ENCODE measurements around the gene P2RX6.
"Not testable (repeated sequence)": the region's sequence is repeated elsewhere in the genome, so short reads cannot be mapped to it uniquely, and the experiment has no call there.

P2RX6 gene

DNA sequence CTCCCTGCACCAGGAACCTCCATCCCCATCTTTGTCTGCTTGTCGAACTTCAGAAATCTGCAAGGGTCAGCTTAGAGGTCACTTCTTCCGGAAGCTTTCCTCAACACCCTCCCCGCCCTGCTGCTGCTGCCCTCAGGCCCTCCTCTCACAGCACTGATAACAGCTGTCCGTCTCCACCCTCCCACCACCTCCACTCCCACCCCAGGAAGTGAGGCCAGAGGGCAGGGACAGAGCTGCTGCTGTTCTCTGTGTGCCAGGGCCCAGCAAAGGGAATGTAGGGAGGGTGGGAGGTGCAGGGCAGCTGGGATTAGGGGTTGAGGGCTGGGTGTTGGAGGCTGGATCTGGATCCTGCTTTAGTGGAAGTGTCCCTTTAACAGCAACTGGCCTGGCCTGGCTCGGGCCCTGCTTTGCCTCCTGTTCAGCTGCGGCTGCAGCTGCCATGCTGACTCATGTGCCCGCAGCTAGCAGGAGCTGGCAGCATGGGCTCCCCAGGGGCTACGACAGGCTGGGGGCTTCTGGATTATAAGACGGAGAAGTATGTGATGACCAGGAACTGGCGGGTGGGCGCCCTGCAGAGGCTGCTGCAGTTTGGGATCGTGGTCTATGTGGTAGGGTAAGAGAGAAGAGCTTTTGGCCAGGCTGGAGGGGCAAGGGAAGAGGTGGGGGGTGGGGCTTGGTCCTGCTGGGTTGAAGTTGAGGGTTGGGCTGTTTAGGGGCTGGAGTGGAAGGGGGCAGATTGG is at the start of gene P2RX6:
Gene P2RX6, plus strand, starts transcription at position 440 of the 740 bp plus-strand sequence. Its CDS starts 10 bp downstream, at position 450.
- TF ChIP-seq CTCF (IDR thresholded peaks at IDR 0.05; ENCODE audit: low read depth, low read length) = no peak
- H3K4me3 ChIP-seq (ENCODE audit: low read depth, low read length) = peak within 1 kb of the TSS; percentile 57

DNA sequence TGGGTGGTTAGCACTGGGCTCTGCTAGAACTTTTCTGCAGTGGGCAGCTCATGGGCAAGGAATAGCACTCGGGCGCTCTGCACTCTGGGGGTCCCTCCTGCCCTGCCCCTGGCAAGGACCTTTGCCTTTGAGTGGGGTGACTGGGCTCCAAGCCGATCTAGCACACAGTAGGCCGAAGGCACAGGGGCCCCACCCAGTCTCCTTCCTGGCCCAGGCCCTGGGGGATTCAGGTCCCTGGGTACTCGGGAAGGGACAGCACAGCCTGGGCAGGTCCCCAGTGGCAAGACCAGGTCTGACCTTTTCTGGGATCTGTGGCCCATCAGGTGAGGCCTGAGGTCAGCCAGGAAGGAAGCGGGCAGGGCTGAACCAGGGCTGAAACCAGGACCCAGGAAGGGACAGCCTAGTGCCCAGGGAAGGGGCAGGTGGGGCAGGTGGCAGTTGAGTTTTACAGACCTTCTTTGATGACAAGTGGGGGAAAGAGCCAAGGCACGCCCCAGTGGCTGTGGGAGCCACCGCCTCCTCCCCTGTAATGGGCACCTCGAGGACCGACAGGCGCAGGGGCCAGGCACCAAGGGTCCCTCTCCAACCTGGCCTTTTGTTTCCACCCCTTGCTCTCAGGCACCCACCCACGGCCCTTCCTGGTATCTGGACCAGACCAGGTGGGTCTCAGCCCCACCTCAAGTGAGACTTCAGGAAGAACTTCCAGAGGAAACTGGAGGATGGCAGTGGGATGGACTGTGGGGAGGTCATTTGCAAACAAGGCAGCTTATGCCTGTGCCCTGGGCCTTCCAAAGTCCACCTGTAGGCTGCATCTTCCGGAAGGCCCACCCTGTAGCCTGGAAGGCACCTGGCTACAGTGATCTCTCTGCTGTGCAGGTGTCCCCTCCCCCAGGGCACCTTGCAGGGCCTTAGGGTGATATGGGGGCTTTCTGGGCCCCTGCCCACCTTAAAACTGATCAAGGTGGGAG is 48.8 kb upstream of the P2RX6 start:
- no peak for TF ChIP-seq CTCF (IDR thresholded peaks at IDR 0.05; ENCODE audit: low read depth, low read length)
- H3K4me3 ChIP-seq (ENCODE audit: low read depth, low read length) = no peak overlapping the region

DNA sequence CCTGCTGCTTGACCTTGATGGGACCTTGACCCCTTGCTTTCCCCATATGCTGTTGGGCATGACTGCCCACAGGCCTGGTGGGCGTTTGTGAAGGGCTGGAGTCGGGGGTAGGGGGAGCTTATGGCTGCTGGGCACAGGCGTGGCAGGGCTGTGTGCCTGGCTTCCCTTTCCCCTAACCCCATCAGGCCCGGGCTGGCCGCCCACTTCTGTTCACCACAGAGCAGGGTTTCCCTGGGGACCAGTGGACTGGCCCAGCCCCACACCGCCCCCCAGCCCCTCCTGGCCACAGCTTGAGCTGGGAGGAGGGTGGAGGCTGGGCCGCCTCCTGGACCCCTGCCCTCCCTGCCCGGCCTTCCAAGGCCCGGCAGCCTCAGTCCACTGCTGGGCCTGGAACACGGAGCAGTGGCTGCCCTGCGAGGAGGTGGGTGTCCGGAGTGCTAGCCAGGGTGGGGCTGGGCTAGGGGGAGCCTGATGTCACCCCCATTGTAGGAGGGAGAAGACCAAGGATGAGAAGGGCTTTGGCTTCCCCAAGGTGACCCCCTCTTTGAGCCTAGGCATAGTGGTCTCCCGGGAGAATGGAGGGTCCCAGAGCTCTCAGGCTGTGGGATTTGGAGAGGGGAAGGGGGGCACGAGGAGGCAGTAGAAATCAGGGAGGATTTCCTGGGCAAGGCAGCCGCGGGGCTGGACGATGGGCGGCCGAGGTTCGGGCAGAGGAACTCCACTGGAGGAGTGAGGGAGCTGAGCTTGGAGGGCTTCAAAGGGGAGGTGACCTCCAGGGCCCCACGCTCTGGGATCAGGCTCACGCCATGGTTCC is 47.9 kb upstream of the P2RX6 start, which contains the start of gene AIFM3:
Gene AIFM3, plus strand, starts transcription at position 373 of the 814 bp plus-strand sequence. CDS start 690 bp downstream, outside the sequence.
- no peak within 1 kb of the TSS for H3K4me3 ChIP-seq (ENCODE audit: low read depth, low read length)
- TF ChIP-seq CTCF (IDR thresholded peaks at IDR 0.05; ENCODE audit: low read depth, low read length) = no peak

DNA sequence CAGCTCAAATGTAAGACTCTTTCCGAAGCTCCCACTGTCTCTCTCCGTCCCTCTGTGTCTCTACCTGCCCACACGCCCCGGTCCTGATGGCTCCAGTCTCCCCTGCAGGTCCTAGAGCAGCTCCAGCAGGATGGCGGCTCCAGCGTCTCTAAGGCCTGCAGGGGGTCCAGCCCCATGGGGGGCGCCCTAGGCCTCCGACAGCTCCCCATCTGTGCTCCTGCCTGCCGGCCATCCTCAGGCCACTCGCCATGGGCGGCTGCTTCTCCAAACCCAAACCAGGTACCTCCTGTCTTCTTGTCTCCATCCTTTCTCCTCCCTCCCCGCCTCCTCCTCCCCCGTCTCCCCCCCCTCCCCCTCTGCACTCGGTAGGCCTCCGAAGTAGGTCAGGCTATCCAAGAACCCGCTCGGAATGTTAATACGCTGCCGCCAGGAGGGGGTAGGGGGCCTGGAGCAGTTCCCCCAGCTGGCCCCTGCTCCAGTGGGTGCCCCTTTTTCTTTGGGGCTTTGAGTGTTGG is 47.2 kb upstream of the P2RX6 start:
- no peak for TF ChIP-seq CTCF (IDR thresholded peaks at IDR 0.05; ENCODE audit: low read depth, low read length)
- no peak overlapping the region for H3K4me3 ChIP-seq (ENCODE audit: low read depth, low read length)

DNA sequence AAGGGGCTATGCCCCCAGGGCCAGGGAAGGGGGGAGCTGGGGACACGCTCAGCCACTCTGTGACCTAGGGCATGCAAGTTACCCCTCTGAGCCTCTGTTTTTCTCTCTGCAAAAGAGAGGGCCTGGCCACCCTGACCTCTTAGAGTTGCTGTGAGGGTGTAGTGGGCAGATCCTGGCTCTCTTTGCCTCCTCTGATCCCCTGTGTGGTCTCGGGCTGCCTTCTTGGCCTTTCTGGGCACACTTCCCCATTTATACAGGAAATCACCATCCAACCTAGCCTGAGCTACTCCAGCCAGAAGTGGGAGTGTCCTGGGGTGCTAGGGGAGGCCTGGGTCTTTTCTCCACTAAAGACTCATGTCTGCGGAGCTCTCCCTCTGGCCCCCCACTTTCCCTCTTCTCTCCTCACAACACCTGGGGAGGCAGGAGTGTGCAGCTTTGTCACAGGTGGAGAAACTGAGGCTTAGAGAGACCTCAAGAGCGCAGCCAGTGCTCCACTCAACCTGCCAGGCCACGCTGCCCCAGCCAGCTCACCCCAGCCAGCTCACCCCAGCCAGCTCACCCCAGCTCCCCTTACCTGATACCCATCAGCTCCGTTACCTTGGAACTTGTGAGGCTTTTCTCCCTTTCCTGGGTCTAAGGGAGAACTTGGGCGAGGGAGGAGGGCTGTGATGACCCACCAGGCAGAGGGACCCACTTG is 46.5 kb upstream of the P2RX6 start:
- H3K4me3 ChIP-seq (ENCODE audit: low read depth, low read length) = no peak overlapping the region
- no peak for TF ChIP-seq CTCF (IDR thresholded peaks at IDR 0.05; ENCODE audit: low read depth, low read length)

DNA sequence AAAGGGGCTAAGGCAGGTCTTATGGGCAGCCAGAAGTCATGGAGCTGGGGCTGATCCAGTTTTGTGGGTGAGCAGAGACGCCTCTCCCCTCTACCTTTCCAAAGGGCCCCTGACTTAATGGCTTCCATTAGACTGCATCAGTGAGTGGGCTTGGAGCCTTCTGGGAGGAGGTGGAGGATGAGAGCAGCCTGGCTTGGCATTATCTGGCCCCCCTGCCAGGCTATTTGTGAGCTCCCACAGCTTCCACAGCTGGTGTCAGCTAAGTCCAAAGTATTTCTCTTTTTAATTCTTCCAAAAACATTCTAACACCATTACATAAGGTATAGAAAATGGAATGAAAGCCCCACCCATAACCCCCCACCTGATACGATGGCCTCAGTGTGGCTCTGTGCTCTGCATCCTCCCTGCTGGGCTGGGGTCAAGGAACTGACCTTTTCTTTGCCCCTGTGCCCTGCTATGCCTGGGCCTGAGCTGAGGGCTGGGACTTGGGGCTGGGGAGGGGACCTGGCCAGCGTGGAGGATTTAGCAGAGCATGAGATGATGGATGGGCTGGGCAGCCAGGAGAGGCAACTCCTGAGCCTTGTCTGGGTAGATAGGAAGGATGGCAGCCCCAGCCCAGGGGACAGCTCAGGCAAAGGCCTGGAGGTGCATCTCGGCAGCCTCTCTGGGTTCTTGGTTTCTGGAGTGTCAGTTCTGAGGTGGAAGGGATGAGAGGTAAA is 43.9 kb upstream of the P2RX6 start:
- no peak overlapping the region for H3K4me3 ChIP-seq (ENCODE audit: low read depth, low read length)

GRCh38 chr22:20972014-20972694 is 42.8 kb upstream of the P2RX6 start:
- H3K4me3 ChIP-seq (ENCODE audit: low read depth, low read length) = not testable (repeated sequence)

More for the DNA sequence above, 43.9 kb upstream of the P2RX6 start:
- TF ChIP-seq CTCF (IDR thresholded peaks at IDR 0.05; ENCODE audit: low read depth, low read length) = no peak

All from WI38 (cell line).